Inferior parietal cortex (tissue), 1 donor: Measurements from ENCODE around the gene TRPM3.
"Not testable (repeated sequence)": the region's sequence is repeated elsewhere in the genome, so short reads cannot be mapped to it uniquely, and the experiment has no call there.

Experiments used
- DNase-seq: peaks from one replicate; pipeline ENCODE4 v3.0.0-alpha.2; 2016; ENCODE audit errors: extremely low spot score

Gene TRPM3

GRCh38 chr9:70998962-70999361 is 122.5 kb downstream of the TRPM3 start:
- DNase-seq: no peak

DNA sequence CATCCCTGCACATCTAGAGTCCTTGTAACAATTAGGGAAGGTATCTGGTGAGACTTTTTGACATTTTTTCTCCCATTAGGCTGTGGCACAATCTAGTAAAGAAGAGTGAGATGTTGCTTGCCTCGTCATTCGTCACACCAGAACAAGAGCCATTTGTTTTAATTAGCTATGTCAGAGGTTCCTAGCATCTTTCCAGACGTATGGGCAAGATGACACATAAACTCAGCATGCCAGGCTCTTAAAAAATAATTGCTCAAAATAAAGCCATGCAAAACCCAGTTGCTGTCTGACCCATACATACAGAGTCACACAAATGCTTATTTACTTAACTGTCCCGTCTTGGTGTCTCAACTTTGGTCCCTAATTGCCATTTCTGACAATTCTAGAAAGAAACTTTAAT is 125.9 kb downstream of the TRPM3 start:
- DNase-seq: no peak

- DNase-seq: no peak
Observed at GRCh38 chr9:70994582-70994981, 126.8 kb downstream of the TRPM3 start.

GRCh38 chr9:70988551-70988950 is 132.9 kb downstream of the TRPM3 start:
- no peak for DNase-seq

DNA sequence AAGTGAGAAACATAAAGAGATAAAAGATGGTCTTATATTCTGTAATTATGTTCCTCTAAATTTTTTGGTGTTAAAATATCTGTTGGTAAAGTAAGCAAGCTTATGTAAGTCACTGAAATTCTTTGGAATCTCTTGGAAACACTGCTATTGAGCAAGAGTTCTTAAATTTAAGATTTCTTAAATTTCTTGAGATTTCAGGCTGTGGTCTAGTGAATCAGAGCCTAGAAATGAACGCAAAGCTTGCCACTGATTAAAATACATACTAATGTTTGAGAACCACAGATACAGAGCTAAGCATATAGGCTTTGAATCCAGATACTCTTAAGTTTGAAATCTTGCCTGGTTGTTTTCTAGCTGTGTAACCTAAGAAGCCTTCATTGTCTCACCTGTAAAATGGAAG is 133.4 kb downstream of the TRPM3 start:
- DNase-seq: no peak

- no peak for DNase-seq
Observed at GRCh38 chr9:70986984-70987383, 134.4 kb downstream of the TRPM3 start.

GRCh38 chr9:70983723-70984295 is 137.6 kb downstream of the TRPM3 start:
- DNase-seq: no peak

GRCh38 chr9:70981312-70981711 is 140.1 kb downstream of the TRPM3 start:
- DNase-seq: no peak

DNA sequence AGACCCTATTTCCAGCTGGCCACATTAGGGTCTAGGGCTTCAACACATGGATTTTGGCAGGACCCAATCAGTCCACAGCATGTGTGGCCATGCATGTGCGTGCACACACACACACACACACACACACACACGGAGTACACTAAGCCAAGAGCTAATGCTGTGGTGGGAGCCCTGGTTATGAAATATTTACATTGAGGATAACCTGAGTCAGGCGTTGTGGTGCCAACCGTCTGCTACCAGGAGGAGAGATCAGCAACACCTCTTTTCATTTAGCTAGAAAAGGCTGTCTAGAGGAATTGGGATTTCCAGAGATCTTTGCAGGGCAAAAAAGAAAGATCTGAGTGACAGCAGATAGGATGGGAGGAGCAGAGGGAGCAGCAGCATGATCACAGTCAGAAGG is 141.5 kb downstream of the TRPM3 start:
- DNase-seq: no peak

- DNase-seq: no peak
Observed at GRCh38 chr9:70978085-70978484, 143.3 kb downstream of the TRPM3 start.

GRCh38 chr9:70975821-70976220 is 145.6 kb downstream of the TRPM3 start:
- DNase-seq: no peak

GRCh38 chr9:70971723-70972122 is 149.7 kb downstream of the TRPM3 start:
- DNase-seq: no peak

DNA sequence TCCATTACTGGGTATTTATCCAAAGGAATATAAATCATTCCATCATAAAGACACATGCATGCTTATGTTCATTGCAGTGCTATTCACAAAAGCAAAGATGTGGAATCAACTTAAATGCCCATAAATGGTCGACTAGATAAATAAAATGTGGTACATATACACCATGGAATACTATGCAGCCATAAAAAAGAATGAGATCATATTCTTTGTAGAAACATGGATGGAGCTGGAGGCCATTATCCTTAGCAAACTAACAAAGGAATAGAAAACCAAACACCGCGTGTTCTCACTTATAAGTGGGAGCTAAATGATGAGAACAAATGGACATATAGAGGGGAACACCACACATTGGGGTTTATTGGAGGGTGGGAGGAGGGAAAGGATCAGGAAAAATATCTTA is 155.0 kb downstream of the TRPM3 start:
- not testable (repeated sequence) for DNase-seq

- no peak for DNase-seq
Observed at GRCh38 chr9:70964861-70965260, 156.6 kb downstream of the TRPM3 start.

GRCh38 chr9:70963554-70963953 is 157.9 kb downstream of the TRPM3 start:
- DNase-seq: no peak

DNA sequence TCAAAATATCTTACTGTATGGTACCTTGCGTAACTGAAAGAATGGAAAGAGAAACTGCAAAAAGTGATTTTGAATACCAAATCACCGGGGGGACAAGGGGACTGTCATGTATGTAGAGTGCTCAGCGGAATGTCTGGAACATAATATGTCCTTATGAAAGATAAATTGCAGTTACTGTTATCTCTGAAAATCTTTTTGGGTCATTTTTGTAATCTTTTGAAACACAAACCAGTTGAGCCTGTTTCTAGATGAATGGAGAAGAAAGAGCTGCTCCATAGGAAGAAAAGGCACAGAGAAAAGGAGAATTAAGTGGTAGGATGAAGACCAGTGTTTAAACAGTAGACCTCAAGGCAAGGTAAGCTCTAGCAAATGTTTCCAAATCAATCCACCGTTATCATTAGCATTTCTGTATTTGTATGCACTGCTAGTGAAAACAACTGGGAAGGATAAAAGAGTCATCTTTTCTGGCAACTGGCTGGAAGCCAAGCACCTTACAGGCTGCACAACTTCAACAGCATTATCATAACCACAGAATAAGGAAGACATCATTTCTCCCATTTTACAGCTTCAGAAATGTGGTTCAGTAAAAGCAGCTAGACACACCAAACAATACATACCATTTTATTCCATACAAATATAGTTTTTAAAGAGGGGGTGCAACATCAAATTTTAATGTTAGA is 158.5 kb downstream of the TRPM3 start:
- DNase-seq: no peak

GRCh38 chr9:70959366-70959765 is 162.1 kb downstream of the TRPM3 start:
- DNase-seq: no peak

DNA sequence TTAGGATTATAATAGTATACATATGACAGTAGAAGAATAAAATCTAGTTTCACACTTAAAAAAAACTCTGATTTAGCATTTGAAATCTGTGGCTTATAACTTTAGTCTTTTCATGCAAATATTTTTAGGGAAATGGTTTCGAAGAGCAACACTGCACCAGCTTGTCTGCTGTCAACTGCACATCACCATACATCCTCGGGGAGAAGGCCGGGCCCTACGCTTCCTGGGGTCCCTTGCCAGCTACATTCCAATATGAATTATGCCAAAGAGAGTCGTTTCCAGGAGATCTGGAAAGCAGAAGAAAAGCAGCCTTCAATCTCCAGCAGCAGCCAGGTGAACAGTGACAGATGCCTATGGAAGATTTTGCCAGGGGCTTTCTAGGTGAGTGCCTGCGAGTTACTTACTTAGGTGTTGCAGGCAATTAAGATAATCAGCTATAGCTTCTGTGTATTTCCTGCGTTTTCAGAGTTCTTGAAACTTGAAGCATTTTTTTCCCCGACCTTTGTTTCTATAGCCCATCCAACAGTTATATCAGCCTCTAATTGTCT is 166.8 kb downstream of the TRPM3 start:
- no peak for DNase-seq

DNA sequence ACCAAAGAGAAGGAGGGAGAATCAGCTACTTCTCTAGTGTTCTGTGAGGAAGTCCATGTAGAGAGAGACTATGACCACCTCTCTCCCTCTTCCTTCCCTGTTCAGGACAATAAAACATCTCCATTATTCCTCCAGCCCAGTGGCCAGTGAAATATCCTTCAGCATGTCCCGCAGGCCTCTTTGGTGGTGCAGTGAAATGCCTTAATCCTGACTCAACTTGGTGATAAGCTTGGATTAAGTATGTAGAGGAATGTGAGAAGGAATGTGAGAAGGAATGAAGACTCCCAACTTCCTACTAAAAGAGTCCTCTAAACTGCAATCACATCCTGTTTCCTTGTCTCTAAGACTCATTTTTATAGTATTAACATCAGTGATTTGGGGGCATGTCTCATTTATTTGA is 167.3 kb downstream of the TRPM3 start:
- DNase-seq: no peak

- no peak for DNase-seq
Observed at GRCh38 chr9:70951749-70952727, 169.4 kb downstream of the TRPM3 start.

- no peak for DNase-seq
Observed at GRCh38 chr9:70950270-70950669, 171.2 kb downstream of the TRPM3 start.

DNA sequence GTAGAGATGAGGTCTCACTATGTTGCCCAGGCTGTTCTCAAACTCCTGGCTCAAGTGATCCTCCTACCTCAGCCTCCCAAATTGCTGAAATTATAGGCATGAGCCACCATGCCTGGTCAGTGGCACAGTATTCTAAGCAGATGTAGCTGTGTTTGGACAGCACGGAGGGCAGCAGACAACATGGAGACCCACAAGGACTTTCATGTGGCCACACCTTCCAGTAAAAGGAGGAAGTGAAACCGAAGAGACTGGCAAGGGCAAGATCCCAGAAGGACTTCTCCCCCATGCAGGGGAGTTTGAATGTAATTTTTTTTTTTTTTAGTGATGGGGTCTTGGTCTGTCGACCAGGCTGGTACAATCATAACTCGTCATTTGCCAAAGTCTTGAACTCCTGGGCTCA is 172.2 kb downstream of the TRPM3 start:
- no peak for DNase-seq
